Lower leg skin (tissue), 4 donors: ENCODE data around the gene GPC5. TPM values are rescaled to one million over a fixed set of nuclear protein-coding genes. Genes with fewer than 3 reads are reported as not detected.

Source experiments
- DNase-seq, 2 donors: peaks; one replicate each; pipeline ENCODE4 v3.0.0-alpha.2; 2019; ENCODE audit warnings: low spot score in 2 of 2
- H3K4me3 ChIP-seq: fragments of 200-600 bp; sonication (generic); 2 replicates; pipeline ENCODE4 v1.5.1; 2017; ENCODE audit warnings: mild to moderate bottlenecking, low read depth; ENCODE audit not compliant: poor library complexity, severe bottlenecking
- POLR2A ChIP-seq, 2 donors: fragments of 450-650 bp; IDR thresholded peaks; one replicate each; pipeline ENCODE4 v1.6.1; 2016 to 2017; ENCODE audit warnings: antibody characterized with exemption in 2 of 2, mild to moderate bottlenecking in 1 of 2, moderate library complexity in 1 of 2
- WGBS, 2 donors: methylation state at CpG; one replicate each; pipeline ENCODE4 v1.1.5; 2018; 5-methylcytosine and 5-hydroxymethylcytosine counted together
- intact Hi-C: fragments of 100-400 bp; cut with DNase I; formaldehyde crosslinking; loops from one replicate; pipeline ENCODE4 v1.15.0; 2023; ENCODE audit warnings: low total_unique reads
- total RNA-seq, 4 donors: library from RNA; depleted of rRNA; stranded (reverse); fragments of >200 nt; gene quantifications; one replicate each; pipeline ENCODE4 v1.1.0, GENCODE V29; 2016
- TF ChIP-seq, protein P1 (sequence below), 3 donors: fragments of 450-650 bp; IDR thresholded peaks; one replicate each; pipeline ENCODE4 v1.5.1; 2016; ENCODE audit warnings: antibody characterized with exemption in 3 of 3, mild to moderate bottlenecking in 3 of 3, moderate library complexity in 2 of 3

Gene GPC5
- total RNA-seq, 4 donors from 2014 or later = 0.46 to 1.3 (median 0.82) TPM

DNA sequence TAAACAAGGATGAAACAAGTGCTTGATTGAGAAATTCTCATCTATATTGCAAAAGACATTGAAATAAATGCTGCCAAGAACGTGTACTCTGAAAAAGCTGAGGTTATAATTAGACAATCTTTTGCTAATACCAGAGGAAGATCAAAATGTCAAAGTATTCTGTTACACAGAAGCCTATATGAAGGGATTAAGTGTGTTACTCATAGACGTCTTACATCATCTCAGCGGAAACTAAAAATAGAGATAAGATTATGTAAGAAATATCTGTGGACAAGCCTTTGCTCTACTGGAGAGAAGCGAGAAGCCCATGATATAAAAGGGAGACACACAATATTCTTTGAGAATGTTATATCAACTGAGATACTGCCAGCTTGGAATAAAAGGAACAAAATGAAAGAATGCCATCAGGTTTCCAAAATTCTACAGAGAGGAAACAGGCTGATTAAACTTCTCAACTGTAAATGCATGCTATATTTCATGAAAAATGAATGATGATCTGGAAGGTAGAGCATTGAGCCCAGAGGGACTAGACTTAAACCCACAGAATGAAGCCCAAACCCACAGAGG, 699.0 kb downstream of the GPC5 start:
- intact Hi-C loops = no loop called here
- no peak for DNase-seq
- H3K4me3 ChIP-seq = no peak overlapping the region
- TF ChIP-seq POLR2A (IDR thresholded peaks at IDR 0.05) = no peak
- TF ChIP-seq, protein P1, sequence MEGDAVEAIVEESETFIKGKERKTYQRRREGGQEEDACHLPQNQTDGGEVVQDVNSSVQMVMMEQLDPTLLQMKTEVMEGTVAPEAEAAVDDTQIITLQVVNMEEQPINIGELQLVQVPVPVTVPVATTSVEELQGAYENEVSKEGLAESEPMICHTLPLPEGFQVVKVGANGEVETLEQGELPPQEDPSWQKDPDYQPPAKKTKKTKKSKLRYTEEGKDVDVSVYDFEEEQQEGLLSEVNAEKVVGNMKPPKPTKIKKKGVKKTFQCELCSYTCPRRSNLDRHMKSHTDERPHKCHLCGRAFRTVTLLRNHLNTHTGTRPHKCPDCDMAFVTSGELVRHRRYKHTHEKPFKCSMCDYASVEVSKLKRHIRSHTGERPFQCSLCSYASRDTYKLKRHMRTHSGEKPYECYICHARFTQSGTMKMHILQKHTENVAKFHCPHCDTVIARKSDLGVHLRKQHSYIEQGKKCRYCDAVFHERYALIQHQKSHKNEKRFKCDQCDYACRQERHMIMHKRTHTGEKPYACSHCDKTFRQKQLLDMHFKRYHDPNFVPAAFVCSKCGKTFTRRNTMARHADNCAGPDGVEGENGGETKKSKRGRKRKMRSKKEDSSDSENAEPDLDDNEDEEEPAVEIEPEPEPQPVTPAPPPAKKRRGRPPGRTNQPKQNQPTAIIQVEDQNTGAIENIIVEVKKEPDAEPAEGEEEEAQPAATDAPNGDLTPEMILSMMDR (IDR thresholded peaks at IDR 0.05) = no peak
- 67 to 76% methylated on average over 4 of the region's 4 CpGs for WGBS, 2 donors

- no peak for TF ChIP-seq POLR2A (IDR thresholded peaks at IDR 0.05)
- TF ChIP-seq, protein P1 (IDR thresholded peaks at IDR 0.05) = no peak
- intact Hi-C loops = no loop called here
- DNase-seq = no peak
- no peak overlapping the region for H3K4me3 ChIP-seq
Measured at GRCh38 chr13:92101801-92102200, 703.4 kb downstream of the GPC5 start.

DNA sequence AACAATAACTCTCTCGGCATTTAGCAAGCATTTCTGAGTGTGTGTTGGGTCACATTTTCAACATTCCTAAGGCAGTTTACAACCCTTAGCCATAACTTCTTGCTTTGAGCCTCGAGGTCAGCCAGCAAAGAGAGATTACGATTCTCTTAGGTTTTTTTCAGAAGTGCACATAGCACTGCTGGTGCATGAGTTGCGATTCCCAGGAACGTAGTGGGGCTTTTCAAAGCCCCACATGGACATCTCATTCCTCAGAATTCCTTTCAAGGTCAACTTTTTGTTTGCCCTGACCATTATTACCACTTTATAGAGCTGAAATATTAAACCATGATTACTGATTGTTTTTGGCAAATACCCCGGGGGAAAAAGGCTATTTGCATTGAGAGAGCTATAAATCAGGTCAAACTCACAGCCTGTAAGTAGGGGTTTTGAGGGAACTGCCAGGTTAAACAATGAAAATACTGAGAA, 705.3 kb downstream of the GPC5 start:
- TF ChIP-seq, protein P1 (IDR thresholded peaks at IDR 0.05) = no peak
- TF ChIP-seq POLR2A (IDR thresholded peaks at IDR 0.05) = no peak
- intact Hi-C loops = no loop called here
- no peak for DNase-seq
- WGBS, 2 donors = 20 to 24% methylated on average over 6 of the region's 6 CpGs
- H3K4me3 ChIP-seq = peak overlapping the region; percentile 5

- DNase-seq = no peak
- no peak overlapping the region for H3K4me3 ChIP-seq
- 49 to 54% methylated on average over 9 of the region's 9 CpGs for WGBS, 2 donors
- intact Hi-C loops = no loop called here
- TF ChIP-seq, protein P1 (IDR thresholded peaks at IDR 0.05) = no peak
- TF ChIP-seq POLR2A (IDR thresholded peaks at IDR 0.05) = no peak
Measured at GRCh38 chr13:92122186-92122853, 723.9 kb downstream of the GPC5 start.

GRCh38 chr13:92126399-92126798, 728.0 kb downstream of the GPC5 start:
- intact Hi-C loops = no loop called here
- no peak for DNase-seq
- TF ChIP-seq, protein P1 (IDR thresholded peaks at IDR 0.05) = no peak
- no peak for TF ChIP-seq POLR2A (IDR thresholded peaks at IDR 0.05)
- 63 to 67% methylated on average over 2 of the region's 2 CpGs for WGBS, 2 donors
- no peak overlapping the region for H3K4me3 ChIP-seq
